ENCODE data around the gene SLC30A7. TPM values are rescaled to one million over a fixed set of nuclear protein-coding genes. Genes with fewer than 3 reads are reported as not detected.

Gene SLC30A7
- total RNA-seq, 1 donor from 2014 or later: 22.2 TPM

DNA sequence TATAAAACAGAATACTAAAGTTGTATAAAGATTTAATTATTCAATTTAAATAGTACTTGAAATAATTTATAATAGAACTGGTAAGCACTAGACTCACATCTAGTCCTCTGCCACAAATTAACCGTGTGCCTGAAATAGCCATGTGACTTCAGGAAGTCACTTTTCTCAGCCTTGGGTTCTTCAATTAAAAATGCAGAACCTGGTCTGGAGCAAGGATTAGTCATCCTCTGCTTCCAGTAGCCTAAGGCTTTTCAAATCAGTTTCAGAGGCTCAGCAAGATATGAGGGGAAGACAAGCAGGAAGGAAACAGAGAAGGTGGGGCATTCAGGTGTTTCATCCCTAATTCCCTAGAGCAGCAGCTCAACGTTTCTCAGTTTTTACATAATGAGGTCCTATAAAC is 106.7 kb downstream of the SLC30A7 start:
- Histone ChIP-seq H3K9ac (no peak overlapping the region), H3K4me1 (peaks cover 5% of the 10 kb centered on the region), H3K4me2 (no peak overlapping the region), H4K20me1 (ENCODE audit: low read depth) (no peaks in the 10 kb centered on the region), H3K9me3 (ENCODE audit: low read depth) (no peaks in the 10 kb centered on the region), H3K79me2 (ENCODE audit: low read depth) (no peaks in the 10 kb centered on the region), H3K36me3 (no peaks in the 10 kb centered on the region), H2AFZ (replicated peaks) (no peak overlapping the region), H3K27ac (no peak overlapping the region), H3K27me3 (no peaks in the 10 kb centered on the region), H3F3A (ENCODE audit: low read depth) (no peaks in the 10 kb centered on the region), H3K4me3 (no peak overlapping the region)
- H3K9me3 Mint-ChIP-seq: no peaks in the 10 kb centered on the region
- no peak overlapping the region for H3K4me3 Mint-ChIP-seq
- H3K27me3 Mint-ChIP-seq (ENCODE audit: insufficient read depth, low read depth): no peaks in the 10 kb centered on the region
- no peak overlapping the region for H3K27ac Mint-ChIP-seq
- DNase-seq (ENCODE audit: low spot score): no peak
- H3K4me1 Mint-ChIP-seq: peaks cover 8% of the 10 kb centered on the region
- peaks cover 21% of the 10 kb centered on the region for H3K36me3 Mint-ChIP-seq
- TF ChIP-seq, protein P1, sequence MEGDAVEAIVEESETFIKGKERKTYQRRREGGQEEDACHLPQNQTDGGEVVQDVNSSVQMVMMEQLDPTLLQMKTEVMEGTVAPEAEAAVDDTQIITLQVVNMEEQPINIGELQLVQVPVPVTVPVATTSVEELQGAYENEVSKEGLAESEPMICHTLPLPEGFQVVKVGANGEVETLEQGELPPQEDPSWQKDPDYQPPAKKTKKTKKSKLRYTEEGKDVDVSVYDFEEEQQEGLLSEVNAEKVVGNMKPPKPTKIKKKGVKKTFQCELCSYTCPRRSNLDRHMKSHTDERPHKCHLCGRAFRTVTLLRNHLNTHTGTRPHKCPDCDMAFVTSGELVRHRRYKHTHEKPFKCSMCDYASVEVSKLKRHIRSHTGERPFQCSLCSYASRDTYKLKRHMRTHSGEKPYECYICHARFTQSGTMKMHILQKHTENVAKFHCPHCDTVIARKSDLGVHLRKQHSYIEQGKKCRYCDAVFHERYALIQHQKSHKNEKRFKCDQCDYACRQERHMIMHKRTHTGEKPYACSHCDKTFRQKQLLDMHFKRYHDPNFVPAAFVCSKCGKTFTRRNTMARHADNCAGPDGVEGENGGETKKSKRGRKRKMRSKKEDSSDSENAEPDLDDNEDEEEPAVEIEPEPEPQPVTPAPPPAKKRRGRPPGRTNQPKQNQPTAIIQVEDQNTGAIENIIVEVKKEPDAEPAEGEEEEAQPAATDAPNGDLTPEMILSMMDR (IDR thresholded peaks at IDR 0.05): no peak
- TF ChIP-seq EZH2 (IDR thresholded peaks at IDR 0.05) (no peak), EZH2phosphoT487 (IDR thresholded peaks at IDR 0.05) (no peak)

DNA sequence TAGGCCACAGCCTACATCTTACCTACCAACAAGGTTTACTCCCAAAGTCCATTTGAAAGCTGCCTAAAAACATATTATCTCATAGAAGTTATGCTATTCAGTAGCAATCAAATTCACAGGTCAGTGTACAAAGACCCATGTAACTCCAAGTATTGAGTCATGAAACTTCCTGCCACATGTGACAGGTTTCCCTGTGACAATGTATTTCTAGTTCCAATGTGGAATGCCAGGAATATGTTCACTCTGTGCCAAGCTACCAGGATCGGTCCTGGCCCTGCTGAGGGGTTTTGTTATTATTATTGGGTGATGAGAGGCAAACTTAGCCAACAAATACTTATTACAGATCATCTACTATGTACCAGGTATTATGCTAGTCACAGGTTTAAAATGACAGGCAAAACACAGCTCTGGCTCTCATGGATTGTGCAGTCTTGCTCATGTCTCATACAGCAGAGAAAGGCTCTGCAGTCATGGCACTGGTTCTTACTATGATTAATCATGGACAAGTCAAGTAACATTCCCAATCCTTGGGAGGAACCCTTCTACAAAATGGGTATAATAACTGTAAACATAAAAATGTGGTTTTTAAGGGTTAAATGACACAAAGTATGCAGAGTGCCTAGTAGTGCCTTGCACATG is 107.2 kb downstream of the SLC30A7 start:
- TF ChIP-seq EZH2 (IDR thresholded peaks at IDR 0.05) (no peak), EZH2phosphoT487 (IDR thresholded peaks at IDR 0.05) (no peak)
- TF ChIP-seq, protein P1 (IDR thresholded peaks at IDR 0.05): no peak
- Mint-ChIP-seq H3K4me1 (peaks cover 8% of the 10 kb centered on the region), H3K27me3 (ENCODE audit: insufficient read depth, low read depth) (no peaks in the 10 kb centered on the region), H3K36me3 (peaks cover 19% of the 10 kb centered on the region), H3K4me3 (no peak overlapping the region), H3K27ac (no peak overlapping the region), H3K9me3 (no peaks in the 10 kb centered on the region)
- no peaks in the 10 kb centered on the region for H3K79me2 ChIP-seq (ENCODE audit: low read depth)
- no peaks in the 10 kb centered on the region for H3K36me3 ChIP-seq
- no peaks in the 10 kb centered on the region for H4K20me1 ChIP-seq (ENCODE audit: low read depth)
- DNase-seq (ENCODE audit: low spot score): no peak
- H3K27me3 ChIP-seq: no peaks in the 10 kb centered on the region
- no peak overlapping the region for H3K4me3 ChIP-seq
- no peak overlapping the region for H3K9ac ChIP-seq
- no peak overlapping the region for H2AFZ ChIP-seq (replicated peaks)
- no peaks in the 10 kb centered on the region for H3F3A ChIP-seq (ENCODE audit: low read depth)
- H3K4me2 ChIP-seq: no peak overlapping the region
- peaks cover 5% of the 10 kb centered on the region for H3K4me1 ChIP-seq
- H3K27ac ChIP-seq: no peak overlapping the region
- no peaks in the 10 kb centered on the region for H3K9me3 ChIP-seq (ENCODE audit: low read depth)

DNA sequence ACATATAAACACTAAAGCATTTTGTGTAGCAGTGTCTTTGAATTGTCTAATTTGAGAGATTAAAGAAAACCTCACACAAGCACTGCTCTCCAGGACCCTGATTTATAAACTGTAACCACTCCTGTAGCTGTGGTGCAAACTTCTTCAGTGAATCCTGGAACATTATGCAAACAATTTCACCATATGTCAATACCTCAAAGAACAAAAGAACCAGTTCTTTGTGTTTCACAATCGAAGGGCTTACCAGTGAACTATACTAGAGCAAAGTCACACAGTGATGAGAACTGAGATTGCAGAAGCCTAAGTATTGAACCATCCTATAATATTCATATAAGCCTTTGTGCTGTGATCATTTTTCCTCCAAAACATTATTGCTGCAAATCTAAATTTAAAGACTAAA is 108.2 kb downstream of the SLC30A7 start:
- no peaks in the 10 kb centered on the region for H3F3A ChIP-seq (ENCODE audit: low read depth)
- Mint-ChIP-seq H3K9me3 (no peaks in the 10 kb centered on the region), H3K27me3 (ENCODE audit: insufficient read depth, low read depth) (no peaks in the 10 kb centered on the region), H3K36me3 (peaks cover 23% of the 10 kb centered on the region), H3K4me3 (no peak overlapping the region), H3K4me1 (peaks cover 8% of the 10 kb centered on the region), H3K27ac (no peak overlapping the region)
- H4K20me1 ChIP-seq (ENCODE audit: low read depth): no peaks in the 10 kb centered on the region
- TF ChIP-seq, protein P1 (IDR thresholded peaks at IDR 0.05): no peak
- TF ChIP-seq EZH2phosphoT487 (IDR thresholded peaks at IDR 0.05) (no peak), EZH2 (IDR thresholded peaks at IDR 0.05) (no peak)
- no peak overlapping the region for H3K27ac ChIP-seq
- no peaks in the 10 kb centered on the region for H3K79me2 ChIP-seq (ENCODE audit: low read depth)
- H3K4me1 ChIP-seq: peaks cover 5% of the 10 kb centered on the region
- no peak overlapping the region for H3K9ac ChIP-seq
- H3K4me3 ChIP-seq: no peak overlapping the region
- H3K4me2 ChIP-seq: no peak overlapping the region
- no peaks in the 10 kb centered on the region for H3K27me3 ChIP-seq
- no peak overlapping the region for H2AFZ ChIP-seq (replicated peaks)
- DNase-seq (ENCODE audit: low spot score): peak; percentile 17
- H3K36me3 ChIP-seq: no peaks in the 10 kb centered on the region
- no peaks in the 10 kb centered on the region for H3K9me3 ChIP-seq (ENCODE audit: low read depth)
